Adrenal gland (tissue), 5 donors: ENCODE results near the gene INPPL1.

Experiments
- CTCF ChIP-seq, 6 experiments: fragments of 450-650 bp in 4 of 6; fragments of 200-600 bp in 2 of 6; sonication (generic) in 1 of 6; IDR thresholded peaks; 1 replicate in 5 of 6; 2 replicates in 1 of 6; pipeline versions ENCODE4 v1.5.1 to v1.8.0; 2016 to 2021; ENCODE audit warnings: antibody characterized with exemption in 6 of 6, mild to moderate bottlenecking in 2 of 6, moderate library complexity in 1 of 6
- POLR2A ChIP-seq, 2 donors: fragments of 450-650 bp; IDR thresholded peaks; one replicate each; pipeline ENCODE4 v1.6.1; 2017; ENCODE audit warnings: antibody characterized with exemption in 2 of 2, mild to moderate bottlenecking in 2 of 2, moderate library complexity in 1 of 2
- donor health status: DM: no; HTN: no; CAD: no.

GRCh38 chr11:72203163-72203562, 21.4 kb upstream of the INPPL1 start:
- TF ChIP-seq POLR2A (IDR thresholded peaks at IDR 0.05): no peak
- no peak for TF ChIP-seq CTCF (IDR thresholded peaks at IDR 0.05)
